ENCODE results near the gene MAPRE2.

MAPRE2 gene

GRCh38 chr18:35190948-35191697 lies 149.9 kb downstream of the MAPRE2 start:
- Histone ChIP-seq H3K36me3 (ENCODE audit: insufficient read depth, low read length) (no peaks in the 10 kb centered on the region), H3K9me3 (ENCODE audit: low read depth, low read length) (no peaks in the 10 kb centered on the region), H3K27ac (peak overlapping the region; percentile 65; the same call in 1 of the 2 replicates), H3K4me3 (peak overlapping the region; percentile 27), H3K9ac (ENCODE audit: insufficient read length) (no peak overlapping the region)
- DNase-seq (ENCODE audit: low read depth, low spot score), result no peak
- TF ChIP-seq FOXP2 (optimal IDR thresholded peaks at IDR 0.05; ENCODE audit: control extremely low read depth, extremely low read length, insufficient read depth), result no peak
- TF ChIP-seq EZH2 (IDR thresholded peaks at IDR 0.05), result no peak
- no peak for TF ChIP-seq POLR2AphosphoS5 (IDR thresholded peaks at IDR 0.05; ENCODE audit: borderline replicate concordance, low read depth, low read length)

- Histone ChIP-seq H3K36me3 (ENCODE audit: insufficient read depth, low read length) (no peaks in the 10 kb centered on the region), H3K27ac (peak overlapping the region; percentile 65; the same call in 1 of the 2 replicates), H3K9ac (ENCODE audit: insufficient read length) (no peak overlapping the region), H3K4me3 (peak overlapping the region; percentile 27), H3K9me3 (ENCODE audit: low read depth, low read length) (no peaks in the 10 kb centered on the region)
- TF ChIP-seq EZH2 (IDR thresholded peaks at IDR 0.05) (no peak), POLR2AphosphoS5 (IDR thresholded peaks at IDR 0.05; ENCODE audit: borderline replicate concordance, low read depth, low read length) (no peak), FOXP2 (optimal IDR thresholded peaks at IDR 0.05; ENCODE audit: control extremely low read depth, extremely low read length, insufficient read depth) (no peak)
- no peak for DNase-seq (ENCODE audit: low read depth, low spot score)
Observed at GRCh38 chr18:35191698-35192025, 150.4 kb downstream of the MAPRE2 start.

- Histone ChIP-seq H3K27ac (no peak overlapping the region), H3K4me3 (no peak overlapping the region), H3K36me3 (ENCODE audit: insufficient read depth, low read length) (no peaks in the 10 kb centered on the region), H3K9me3 (ENCODE audit: low read depth, low read length) (no peaks in the 10 kb centered on the region), H3K9ac (ENCODE audit: insufficient read length) (no peak overlapping the region)
- DNase-seq (ENCODE audit: low read depth, low spot score), result no peak
- TF ChIP-seq POLR2AphosphoS5 (IDR thresholded peaks at IDR 0.05; ENCODE audit: borderline replicate concordance, low read depth, low read length), result no peak
- no peak for TF ChIP-seq EZH2 (IDR thresholded peaks at IDR 0.05)
- no peak for TF ChIP-seq FOXP2 (optimal IDR thresholded peaks at IDR 0.05; ENCODE audit: control extremely low read depth, extremely low read length, insufficient read depth)
Observed at GRCh38 chr18:35192415-35192814, 151.2 kb downstream of the MAPRE2 start.
